HG02885 (cell line): ENCODE data around the gene NEXN.
A peak's percentile ranks its signal among the peaks of the same experiment; 100 is the strongest.
"Not testable (repeated sequence)": the region's sequence is repeated elsewhere in the genome, so short reads cannot be mapped to it uniquely, and the experiment has no call there.

ENCODE experiments used
- ATAC-seq: cut with Tn5 transposase; IDR thresholded peaks from one replicate; pipeline ENCODE4 v1.9.1; 2021; ENCODE audit warnings: mild to moderate bottlenecking; ENCODE audit not compliant: unreplicated experiment, poor library complexity

The NEXN gene

DNA sequence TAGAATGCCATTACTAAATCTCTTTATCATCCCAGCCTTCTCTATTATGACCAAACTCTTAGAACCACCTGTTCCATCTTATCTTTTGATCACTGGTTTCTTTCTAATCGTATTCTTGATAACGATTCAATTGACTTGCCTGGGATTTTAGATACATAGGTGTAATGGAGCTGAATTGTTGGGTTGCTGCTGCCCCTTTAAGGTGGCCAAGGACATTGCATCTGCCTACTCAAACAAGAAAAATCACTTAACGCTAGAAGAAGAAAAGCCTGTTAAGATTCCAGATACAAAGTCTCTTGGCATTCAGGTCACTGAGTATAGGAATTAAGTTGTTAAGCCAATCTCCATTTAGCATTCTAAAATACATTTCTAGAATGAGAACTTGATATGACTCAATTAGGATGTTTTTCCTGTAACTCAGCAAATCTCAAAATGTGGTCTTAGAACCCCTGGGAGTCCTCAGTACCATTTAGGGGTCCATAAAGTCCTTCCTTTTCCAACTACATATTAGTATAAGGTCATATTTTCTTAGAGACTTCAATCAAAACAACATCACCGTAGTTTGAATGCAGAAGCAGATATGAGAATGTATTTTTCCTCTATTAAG is 12.4 kb downstream of the NEXN start:
- peak; percentile 69 for ATAC-seq

DNA sequence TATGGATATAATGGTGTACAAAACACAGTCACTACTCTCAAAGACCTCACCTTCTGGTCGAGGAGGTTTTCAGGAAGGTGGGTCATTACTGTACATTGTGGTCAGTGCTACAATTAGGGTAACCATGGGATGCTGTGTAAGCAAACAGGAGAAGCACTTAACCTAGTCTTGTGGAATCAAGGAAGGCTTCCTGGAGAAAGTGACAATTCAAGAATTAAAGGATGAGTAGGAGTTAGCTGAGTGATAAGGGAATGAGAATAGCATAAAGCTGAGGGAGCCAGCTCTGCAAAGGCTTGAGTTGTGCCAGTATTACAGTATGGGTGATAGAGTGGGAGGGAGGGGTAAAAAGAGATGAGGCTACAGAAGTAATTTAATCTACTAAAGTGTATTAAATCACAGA is 17.2 kb downstream of the NEXN start:
- no peak for ATAC-seq

- no peak for ATAC-seq
Measured at GRCh38 chr1:77906019-77906545, 17.7 kb downstream of the NEXN start.

GRCh38 chr1:77906624-77907023 is 18.2 kb downstream of the NEXN start:
- no peak for ATAC-seq

- no peak for ATAC-seq
Measured at GRCh38 chr1:77910116-77910515, 21.7 kb downstream of the NEXN start.

DNA sequence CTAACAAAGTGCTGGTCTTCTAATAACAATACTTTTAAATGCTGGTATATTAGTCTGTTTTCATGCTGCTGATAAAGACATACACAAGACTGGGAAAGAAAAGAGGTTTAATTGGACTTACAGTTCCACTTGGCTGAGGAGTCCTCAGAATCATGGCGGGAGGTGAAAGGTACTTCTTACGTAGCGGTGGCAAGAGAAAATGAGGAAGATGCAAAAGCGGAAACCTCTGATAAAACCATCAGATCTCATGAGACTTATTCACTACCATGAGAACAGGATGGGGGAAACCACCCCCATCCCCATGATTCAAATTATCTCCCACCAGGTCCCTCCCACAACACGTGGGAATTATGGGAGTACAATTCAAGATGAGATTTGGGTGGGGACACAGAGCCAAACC is 30.5 kb downstream of the NEXN start:
- ATAC-seq, result not testable (repeated sequence)

DNA sequence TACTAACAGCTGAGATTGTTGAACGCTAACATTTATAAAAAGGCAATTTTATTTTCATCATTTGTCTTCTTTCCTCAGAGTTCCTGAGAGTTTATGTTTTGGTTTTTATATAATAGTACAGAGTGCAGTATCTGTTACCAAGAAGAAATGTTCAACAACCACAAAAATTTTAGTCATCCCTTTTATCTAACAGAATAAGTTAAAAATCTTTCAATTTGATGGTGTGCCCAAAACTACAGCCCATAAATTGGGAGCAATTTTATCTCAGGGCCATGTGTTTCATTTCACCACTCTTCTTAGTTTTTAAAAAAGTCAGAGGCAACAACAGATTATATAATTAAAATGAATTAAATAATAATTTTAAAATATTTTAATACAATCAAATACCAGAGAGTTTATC is 37.1 kb downstream of the NEXN start:
- ATAC-seq, result no peak

DNA sequence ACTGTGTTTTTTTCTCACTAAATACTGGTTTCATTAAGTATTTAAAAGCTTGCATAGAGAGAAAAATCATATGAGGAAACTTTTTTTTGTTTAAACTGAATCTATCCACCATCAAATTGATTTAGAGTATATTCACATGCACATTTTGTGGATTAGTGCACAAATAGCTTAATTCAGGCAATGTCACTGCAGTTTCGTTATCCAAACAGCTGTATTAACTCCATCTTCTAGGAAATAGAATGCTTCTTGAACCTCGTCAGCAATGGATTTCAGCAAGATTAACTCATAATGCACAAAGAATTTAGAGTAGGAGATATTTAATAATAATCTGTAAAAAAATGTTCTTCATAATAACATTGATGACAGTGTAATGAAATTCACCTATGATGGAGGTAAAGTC is 37.5 kb downstream of the NEXN start:
- no peak for ATAC-seq

DNA sequence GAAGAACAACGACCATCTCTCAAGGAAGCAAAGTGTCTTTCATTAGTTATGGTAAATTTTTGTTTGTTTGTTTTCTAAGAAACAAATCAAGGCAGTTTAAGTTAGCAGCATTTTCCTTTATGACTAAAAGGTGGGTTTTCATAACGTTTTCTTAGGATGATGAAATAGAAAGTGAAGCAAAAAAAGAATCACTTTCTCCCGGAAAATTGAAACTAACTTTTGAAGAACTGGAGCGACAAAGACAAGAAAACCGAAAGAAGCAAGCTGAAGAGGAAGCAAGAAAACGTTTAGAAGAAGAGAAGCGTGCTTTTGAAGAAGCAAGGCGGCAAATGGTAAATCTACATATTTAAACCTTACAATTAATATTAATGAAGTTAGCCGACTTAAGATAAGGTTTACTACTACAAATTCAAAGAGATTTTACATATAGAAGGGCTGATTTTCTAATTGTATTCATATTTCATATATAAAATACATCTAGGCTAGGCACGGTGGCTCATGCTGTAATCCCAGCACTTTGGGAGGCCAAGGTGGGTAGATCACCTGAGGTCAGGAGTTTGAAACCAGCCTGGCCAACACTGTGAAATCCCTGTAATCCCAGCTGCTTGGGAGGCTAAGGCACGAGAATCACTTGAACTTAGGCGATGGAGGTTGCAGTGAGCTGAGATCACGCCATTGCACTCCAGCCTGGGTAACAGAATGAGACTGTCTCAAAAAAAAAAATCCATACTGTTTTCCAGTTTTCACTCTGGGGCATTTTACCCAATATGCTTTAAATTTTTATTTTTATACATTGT is 38.3 kb downstream of the NEXN start:
- peak; percentile 67 for ATAC-seq

- ATAC-seq, result no peak
Measured at GRCh38 chr1:77927414-77927813, 39.0 kb downstream of the NEXN start.

GRCh38 chr1:77929806-77930205 is 41.4 kb downstream of the NEXN start:
- ATAC-seq, result no peak

GRCh38 chr1:77938651-77939050 is 50.2 kb downstream of the NEXN start:
- ATAC-seq, result no peak

DNA sequence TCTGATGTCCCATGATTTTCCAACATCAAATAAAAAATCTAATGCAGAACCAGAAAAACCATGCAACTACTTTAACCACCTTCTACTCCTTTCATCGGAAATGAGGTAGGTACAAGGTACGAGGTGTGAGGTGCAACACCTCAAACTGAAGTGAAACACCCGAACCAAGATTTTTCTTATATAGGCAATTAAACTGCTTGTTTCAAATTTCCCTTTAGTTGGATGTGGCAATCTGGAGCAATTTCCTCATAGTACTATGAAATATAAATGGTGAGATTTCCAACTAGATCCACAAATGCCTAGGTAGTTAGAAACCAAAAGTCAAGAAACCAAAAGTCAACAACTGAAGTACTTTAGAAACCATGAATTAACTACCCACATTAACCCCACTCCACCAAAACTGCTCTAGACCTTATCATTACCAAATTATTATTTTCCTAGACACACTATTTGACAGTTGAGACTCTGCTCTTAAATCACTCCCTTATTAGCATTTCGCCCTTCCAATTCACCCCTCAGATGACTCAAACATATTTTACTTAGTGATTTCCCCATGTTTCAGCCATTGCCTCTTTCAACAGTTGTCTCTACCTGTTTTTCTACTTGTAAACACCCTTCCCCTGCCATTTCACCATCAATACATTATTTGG is 52.6 kb downstream of the NEXN start:
- no peak for ATAC-seq

DNA sequence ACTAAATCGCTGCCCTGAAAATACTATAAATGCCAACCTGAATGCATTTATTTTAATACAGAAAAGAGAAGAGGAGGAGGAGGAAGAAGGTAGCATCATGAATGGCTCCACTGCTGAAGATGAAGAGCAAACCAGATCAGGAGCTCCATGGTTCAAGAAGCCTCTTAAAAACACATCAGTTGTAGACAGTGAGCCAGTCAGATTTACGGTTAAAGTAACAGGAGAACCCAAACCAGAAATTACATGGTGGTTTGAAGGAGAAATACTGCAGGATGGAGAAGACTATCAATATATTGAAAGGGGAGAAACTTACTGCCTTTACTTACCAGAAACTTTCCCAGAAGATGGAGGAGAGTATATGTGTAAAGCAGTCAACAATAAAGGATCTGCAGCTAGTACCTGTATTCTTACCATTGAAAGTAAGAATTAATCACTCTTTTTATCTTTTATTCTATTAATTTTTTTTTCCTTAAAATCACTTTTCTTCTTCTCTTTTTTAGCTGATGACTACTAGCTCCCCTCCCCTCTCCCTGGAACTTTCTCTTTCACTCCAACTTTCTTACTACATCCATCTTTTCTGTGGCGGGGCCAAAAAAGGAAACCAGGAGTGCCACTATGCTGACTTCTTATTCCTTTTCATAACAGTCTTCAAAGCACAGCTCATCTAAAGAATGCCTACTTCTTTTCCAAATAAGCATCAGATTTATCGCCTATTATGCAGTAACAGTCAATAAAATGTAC is 54.1 kb downstream of the NEXN start:
- no peak for ATAC-seq

GRCh38 chr1:77945345-77945744 is 56.9 kb downstream of the NEXN start:
- ATAC-seq, result no peak

GRCh38 chr1:77948841-77949424 is 60.5 kb downstream of the NEXN start:
- ATAC-seq, result peak; percentile 42

DNA sequence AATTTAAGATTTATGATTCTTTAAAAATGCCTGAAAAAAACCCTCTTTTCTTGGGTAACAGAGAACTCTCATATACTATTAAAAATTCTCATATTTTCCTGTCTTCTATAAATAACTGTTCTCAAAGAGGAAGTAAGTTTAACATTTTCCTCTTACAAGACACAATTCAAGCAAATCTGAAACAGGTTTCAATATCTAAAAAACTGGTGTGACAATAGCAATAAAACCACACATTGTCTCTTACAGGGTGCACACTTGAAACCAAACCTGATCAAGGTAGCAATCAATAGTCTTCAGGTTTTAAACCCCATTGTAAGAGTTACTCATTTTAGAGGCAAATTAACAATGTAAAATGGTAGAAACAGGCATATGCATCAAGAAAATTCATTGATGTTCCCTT is 62.4 kb downstream of the NEXN start:
- ATAC-seq, result peak; percentile 72

DNA sequence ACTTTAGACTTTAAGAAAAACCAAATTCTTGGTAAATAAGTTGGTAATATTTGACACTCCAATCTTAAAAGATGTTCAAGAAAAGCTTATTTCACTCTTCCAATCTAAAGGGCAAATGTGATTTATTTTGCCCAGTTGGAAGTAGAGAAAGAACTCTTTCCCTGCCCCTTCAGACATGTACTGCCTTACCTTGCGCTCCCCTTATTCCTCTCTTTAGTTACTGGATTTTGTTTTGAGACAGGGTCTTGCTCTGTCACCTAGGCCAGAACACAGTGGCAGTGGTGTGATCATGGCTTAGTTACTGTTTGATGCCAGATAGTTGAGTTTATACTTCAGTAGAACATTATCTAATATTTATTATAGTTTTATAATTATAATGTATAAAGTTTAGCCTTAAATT is 62.9 kb downstream of the NEXN start:
- no peak for ATAC-seq

DNA sequence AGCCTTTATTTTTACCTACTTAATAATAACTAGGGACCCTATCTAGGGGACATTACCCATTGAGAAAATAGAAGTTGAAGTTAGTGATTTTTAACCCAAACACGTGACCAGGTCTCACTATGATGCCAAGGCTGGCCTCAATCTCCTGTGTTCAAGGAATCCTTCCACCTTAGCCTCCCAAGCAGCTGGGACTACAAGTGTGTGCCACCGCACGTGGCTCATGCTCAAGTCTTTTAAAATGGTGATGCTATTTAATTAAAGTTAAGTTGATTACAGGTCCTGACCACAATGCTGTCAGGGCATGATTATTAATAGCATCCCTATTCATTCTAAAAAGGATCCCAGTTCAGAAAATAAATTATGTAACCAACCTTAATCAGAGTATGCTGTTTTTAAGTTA is 65.5 kb downstream of the NEXN start:
- no peak for ATAC-seq

GRCh38 chr1:77954521-77954920 is 66.1 kb downstream of the NEXN start:
- ATAC-seq, result no peak
